ENCODE results near the gene STK4. TPM values are rescaled to one million over a fixed set of nuclear protein-coding genes. Genes with fewer than 3 reads are reported as not detected.

Gene STK4
- total RNA-seq, 1 experiment from 2014 or later = 43.0 TPM

DNA sequence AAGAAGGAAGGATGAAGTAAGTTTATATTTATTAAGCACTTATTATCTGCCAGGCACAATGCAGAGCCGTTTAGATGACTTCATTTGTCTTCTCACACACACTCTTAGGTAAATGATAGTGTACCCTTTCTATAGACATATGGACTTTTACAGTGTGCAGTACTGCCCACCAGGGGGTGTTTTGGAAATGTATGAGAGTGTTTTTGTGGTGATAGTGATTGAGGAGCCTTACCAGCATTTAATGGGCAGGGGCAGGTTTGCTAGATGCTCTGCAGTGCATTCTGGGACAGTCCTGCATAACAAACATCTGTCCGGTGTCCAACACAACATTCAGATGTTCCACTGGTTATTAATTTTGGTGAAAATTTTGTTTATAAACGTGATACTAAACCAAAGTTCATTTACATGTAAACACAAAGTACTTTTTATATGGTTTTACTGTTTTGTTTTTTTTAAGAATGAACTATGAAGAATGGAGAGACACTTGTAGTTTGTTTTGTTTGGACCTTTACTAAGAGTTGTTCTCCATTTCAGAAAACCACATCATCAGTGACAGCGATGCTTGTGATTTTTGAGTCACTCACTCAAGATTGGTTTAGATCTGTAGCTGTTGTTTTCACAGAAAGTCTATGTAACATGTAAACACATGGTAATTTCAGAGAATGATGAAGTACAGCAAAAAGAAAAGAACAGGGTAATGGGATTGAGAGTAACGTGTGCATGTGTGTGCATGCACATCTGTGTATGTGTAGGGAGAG, 114.7 kb downstream of the STK4 start:
- H4K5ac ChIP-seq (ENCODE audit: insufficient read length, low read depth, low read length) = no peak overlapping the region
- no peak overlapping the region for H3T11ph ChIP-seq (ENCODE audit: low read length)
- no peak overlapping the region for H4K8ac ChIP-seq (replicated peaks; ENCODE audit: insufficient read length, low read depth, low read length)
- no peaks in the 10 kb centered on the region for H3K79me1 ChIP-seq (ENCODE audit: insufficient read depth, low read depth, low read length, poor library complexity, severe bottlenecking)
- H3K9ac ChIP-seq (ENCODE audit: extremely low read depth, insufficient read length, low read length) = no peak overlapping the region
- H3K27ac Mint-ChIP-seq = no peak overlapping the region
- no peaks in the 10 kb centered on the region for H3K23me2 ChIP-seq (ENCODE audit: insufficient read length, low read depth, low read length, poor library complexity, severe bottlenecking)
- H3K56ac ChIP-seq (ENCODE audit: insufficient read length, low read depth, low read length) = no peak overlapping the region
- H3K36me3 Mint-ChIP-seq (ENCODE audit: insufficient read depth in 1 of 3, low read depth in 3 of 3) = peaks cover 22 to 59% (median 36%) of the 10 kb centered on the region in 3 experiments
- TF ChIP-seq, protein P1, sequence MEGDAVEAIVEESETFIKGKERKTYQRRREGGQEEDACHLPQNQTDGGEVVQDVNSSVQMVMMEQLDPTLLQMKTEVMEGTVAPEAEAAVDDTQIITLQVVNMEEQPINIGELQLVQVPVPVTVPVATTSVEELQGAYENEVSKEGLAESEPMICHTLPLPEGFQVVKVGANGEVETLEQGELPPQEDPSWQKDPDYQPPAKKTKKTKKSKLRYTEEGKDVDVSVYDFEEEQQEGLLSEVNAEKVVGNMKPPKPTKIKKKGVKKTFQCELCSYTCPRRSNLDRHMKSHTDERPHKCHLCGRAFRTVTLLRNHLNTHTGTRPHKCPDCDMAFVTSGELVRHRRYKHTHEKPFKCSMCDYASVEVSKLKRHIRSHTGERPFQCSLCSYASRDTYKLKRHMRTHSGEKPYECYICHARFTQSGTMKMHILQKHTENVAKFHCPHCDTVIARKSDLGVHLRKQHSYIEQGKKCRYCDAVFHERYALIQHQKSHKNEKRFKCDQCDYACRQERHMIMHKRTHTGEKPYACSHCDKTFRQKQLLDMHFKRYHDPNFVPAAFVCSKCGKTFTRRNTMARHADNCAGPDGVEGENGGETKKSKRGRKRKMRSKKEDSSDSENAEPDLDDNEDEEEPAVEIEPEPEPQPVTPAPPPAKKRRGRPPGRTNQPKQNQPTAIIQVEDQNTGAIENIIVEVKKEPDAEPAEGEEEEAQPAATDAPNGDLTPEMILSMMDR (conservative IDR thresholded peaks at IDR 0.05) = peak; percentile 23; the same call in 2 of the 3 replicates
- H3K4ac ChIP-seq (ENCODE audit: low read depth, low read length) = no peak overlapping the region
- no peak overlapping the region for H2BK15ac ChIP-seq (ENCODE audit: low read depth, low read length)
- no peaks in the 10 kb centered on the region for H4K20me1 ChIP-seq (ENCODE audit: control insufficient read depth, insufficient read depth, insufficient read length)
- H3K4me1 ChIP-seq (ENCODE audit: insufficient read depth, low read length) = peaks cover 7% of the 10 kb centered on the region; the same call in 1 of the 2 replicates
- DNase-seq = no peak
- H3K23ac ChIP-seq (ENCODE audit: insufficient read length, low read depth, low read length) = no peak overlapping the region
- H3K14ac ChIP-seq (ENCODE audit: insufficient read depth, low read length) = no peak overlapping the region
- H3K79me2 ChIP-seq (ENCODE audit: insufficient read depth, low read length) = no peaks in the 10 kb centered on the region
- no peak overlapping the region for H2BK5ac ChIP-seq (ENCODE audit: insufficient read length, low read length)
- no peak overlapping the region for H4K91ac ChIP-seq (ENCODE audit: insufficient read length, low read depth, low read length)
- no peaks in the 10 kb centered on the region for H3K27me3 ChIP-seq (ENCODE audit: insufficient read depth, low read length)
- H3K18ac ChIP-seq (ENCODE audit: insufficient read length, low read depth, low read length) = no peak overlapping the region
- peaks cover 5 to 10% of the 10 kb centered on the region in 2 experiments; a peak in 4 of 5 replicates for H3K9me3 Mint-ChIP-seq
- H3K27me3 Mint-ChIP-seq (ENCODE audit: low read depth) = no peaks in the 10 kb centered on the region
- peaks cover 12 to 13% of the 10 kb centered on the region in 2 experiments for H3K4me1 Mint-ChIP-seq
- no peak overlapping the region for H2AK5ac ChIP-seq (ENCODE audit: insufficient read length, low read length)
- H2AFZ ChIP-seq (ENCODE audit: low read length) = no peak overlapping the region
- no peak overlapping the region for H2BK120ac ChIP-seq (ENCODE audit: low read depth, low read length, poor library complexity, severe bottlenecking)
- no peak overlapping the region for H3K4me3 Mint-ChIP-seq
- H3K4me2 ChIP-seq (ENCODE audit: insufficient read depth, insufficient read length, low read length) = no peak overlapping the region
- WGBS (ENCODE audit: extremely low coverage, insufficient read length, low lambda C conversion rate) = no CpG with 5 or more reads among the region's 5 CpGs
- H3K9me3 ChIP-seq (ENCODE audit: control insufficient read depth, low read depth, low read length) = peaks cover 6% of the 10 kb centered on the region
- no peak overlapping the region for H2BK12ac ChIP-seq (ENCODE audit: insufficient read length, low read depth, low read length)
- no peak overlapping the region for H3K27ac ChIP-seq (ENCODE audit: insufficient read length, low read depth, low read length)
- no peak overlapping the region for H2BK20ac ChIP-seq (ENCODE audit: low read depth, low read length, poor library complexity, severe bottlenecking)

Data from H9 (cell line).